ENCODE results near the gene BAIAP2L2.
"Not testable (repeated sequence)": the region's sequence is repeated elsewhere in the genome, so short reads cannot be mapped to it uniquely, and the experiment has no call there.

BAIAP2L2 gene

DNA sequence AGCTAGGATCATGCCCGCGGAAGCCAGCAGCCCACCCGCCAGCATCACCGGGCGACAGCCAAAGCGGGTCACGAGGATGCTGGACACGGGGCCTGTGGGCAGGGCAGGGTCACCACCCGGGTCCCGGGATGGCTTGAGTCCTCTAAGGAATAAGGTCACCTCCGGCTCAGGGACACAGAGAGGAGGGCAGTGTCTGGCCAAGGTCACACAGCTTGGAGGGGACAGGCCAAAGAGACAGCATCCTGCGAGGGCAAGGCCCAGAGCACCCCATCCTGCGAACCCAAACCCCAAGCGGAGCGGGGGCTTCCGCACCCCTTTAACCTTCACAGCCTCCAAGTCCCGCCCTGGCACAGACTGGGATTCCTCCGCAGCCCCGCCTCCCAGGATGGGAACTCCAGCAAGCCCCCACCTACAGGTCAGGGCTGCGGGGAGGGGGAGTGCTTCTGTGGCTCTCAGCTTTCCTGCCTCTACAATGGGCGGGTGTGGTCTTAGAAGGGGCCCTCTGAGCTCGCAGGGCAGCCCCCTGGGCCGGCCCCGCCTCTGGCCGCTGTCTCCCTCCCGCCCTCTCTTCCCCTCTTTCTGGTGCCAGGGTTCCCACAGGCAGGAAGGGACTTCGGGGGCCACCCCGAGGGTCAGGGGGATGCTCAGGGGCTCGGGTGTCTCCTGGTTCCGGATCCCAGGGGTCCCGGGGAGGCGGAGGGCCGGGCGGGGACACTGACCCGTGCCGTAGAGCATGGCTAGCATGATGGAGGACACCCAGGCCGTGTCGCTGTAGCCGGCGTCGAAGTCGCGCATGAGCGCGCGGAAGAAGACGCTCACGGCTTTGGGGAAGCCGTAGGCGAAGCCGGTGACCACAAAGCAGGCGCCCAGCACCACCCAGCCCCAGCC is 28.3 kb downstream of the BAIAP2L2 start:
- H3K27ac ChIP-seq, result no peak overlapping the region
- peaks cover 8% of the 10 kb centered on the region; the same call in 1 of the 2 replicates for H4K20me1 ChIP-seq
- peaks cover 54% of the 10 kb centered on the region for H3K4me1 ChIP-seq
- H3K36me3 ChIP-seq, result no peaks in the 10 kb centered on the region
- H3K27me3 ChIP-seq, result peaks cover 49% of the 10 kb centered on the region
- peak overlapping the region; percentile 61 for H3K4me2 ChIP-seq
- TF ChIP-seq Cebpa-rat (IDR thresholded peaks at IDR 0.05), result no peak
- H3K4me3 ChIP-seq, result peak overlapping the region; percentile 39; the same call in 1 of the 2 replicates
- no peaks in the 10 kb centered on the region for H3K9me3 ChIP-seq
- H3K9ac ChIP-seq, result no peak overlapping the region

DNA sequence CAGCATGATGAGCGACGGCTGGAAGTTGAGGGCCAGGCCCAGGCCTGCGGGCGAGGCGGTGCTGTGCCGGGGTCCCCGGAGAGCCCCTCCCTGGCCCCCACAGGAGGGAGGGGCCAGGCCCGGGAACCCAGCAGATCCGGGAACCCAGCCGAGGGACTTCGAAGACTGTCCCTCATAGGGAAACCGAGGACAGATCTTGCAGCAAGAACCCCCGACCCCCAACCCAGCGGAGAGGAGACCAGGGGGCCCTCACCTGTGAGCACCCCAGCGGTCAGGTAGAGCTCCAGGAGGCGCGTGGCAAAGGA is 28.9 kb downstream of the BAIAP2L2 start:
- peaks cover 8% of the 10 kb centered on the region; the same call in 1 of the 2 replicates for H4K20me1 ChIP-seq
- H3K9me3 ChIP-seq, result no peaks in the 10 kb centered on the region
- H3K4me3 ChIP-seq, result peak overlapping the region; percentile 39
- H3K4me1 ChIP-seq, result peaks cover 60% of the 10 kb centered on the region
- no peaks in the 10 kb centered on the region for H3K36me3 ChIP-seq
- TF ChIP-seq Cebpa-rat (IDR thresholded peaks at IDR 0.05), result no peak
- H3K9ac ChIP-seq, result no peak overlapping the region
- peaks cover 49% of the 10 kb centered on the region for H3K27me3 ChIP-seq
- H3K27ac ChIP-seq, result no peak overlapping the region
- peak overlapping the region; percentile 61 for H3K4me2 ChIP-seq

DNA sequence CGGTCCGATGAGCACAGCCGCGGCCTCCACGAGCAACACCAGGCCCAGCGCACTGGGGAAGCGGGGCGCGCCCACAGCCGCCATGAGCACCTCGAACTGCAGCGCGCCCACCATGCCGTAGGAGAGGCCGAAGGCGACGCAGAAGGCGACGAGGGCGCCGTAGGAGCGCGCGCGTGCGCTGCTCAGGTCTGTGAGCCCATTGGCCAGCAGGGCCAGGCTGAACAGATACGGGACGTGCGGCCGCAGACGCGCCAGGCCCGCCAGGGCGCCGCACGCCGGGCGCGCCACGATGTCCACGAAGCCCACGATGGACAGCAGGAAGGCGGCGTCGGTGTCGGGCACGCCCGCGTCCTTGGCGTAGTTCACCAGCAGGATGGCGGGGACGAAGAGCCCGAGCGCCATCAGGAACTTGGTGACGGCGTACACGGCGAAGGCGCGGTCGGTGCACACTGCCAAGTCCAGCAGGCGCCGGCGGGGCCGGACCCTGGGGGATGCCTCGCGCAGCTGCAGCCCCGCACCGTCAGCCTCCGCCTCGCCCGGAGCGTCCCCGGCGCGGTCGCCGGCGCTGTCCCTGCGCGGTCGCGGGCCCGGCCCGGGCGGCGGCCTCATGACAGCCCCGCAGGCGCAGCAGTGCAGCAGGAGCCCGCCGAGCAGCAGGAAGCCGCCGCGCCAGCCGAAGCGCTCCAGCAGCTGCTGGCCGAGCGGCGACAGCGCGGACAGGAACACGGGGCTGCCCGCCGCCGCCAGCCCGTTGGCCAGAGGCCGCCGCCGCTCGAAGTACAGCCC is 29.4 kb downstream of the BAIAP2L2 start:
- H3K4me3 ChIP-seq, result peak overlapping the region; percentile 39
- peaks cover 49% of the 10 kb centered on the region for H3K27me3 ChIP-seq
- H4K20me1 ChIP-seq, result peaks cover 8% of the 10 kb centered on the region; the same call in 1 of the 2 replicates
- H3K27ac ChIP-seq, result no peak overlapping the region
- peak overlapping the region; percentile 61 for H3K4me2 ChIP-seq
- TF ChIP-seq Cebpa-rat (IDR thresholded peaks at IDR 0.05), result no peak
- H3K9me3 ChIP-seq, result no peaks in the 10 kb centered on the region
- no peaks in the 10 kb centered on the region for H3K36me3 ChIP-seq
- peaks cover 65% of the 10 kb centered on the region for H3K4me1 ChIP-seq
- no peak overlapping the region for H3K9ac ChIP-seq

DNA sequence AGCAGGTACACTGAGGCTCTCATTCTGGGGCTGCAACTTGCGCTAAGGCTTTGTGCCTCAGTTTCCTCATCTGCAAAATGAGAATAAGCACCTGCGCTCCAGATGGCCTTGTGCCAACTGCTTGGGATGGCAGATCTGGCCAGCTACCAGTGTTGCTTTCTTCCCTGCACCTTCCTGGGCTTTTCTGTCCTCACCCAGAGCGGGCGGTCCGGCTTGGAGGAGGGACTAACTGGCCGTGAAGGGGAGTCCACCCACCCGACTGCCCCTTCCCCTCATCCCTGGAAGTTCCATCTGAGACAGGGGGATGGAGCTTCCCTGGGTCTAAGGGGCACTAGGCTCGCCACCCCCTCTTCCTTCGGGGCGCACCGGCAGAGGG is 30.0 kb downstream of the BAIAP2L2 start:
- Histone ChIP-seq H3K4me1 (peaks cover 71% of the 10 kb centered on the region), H3K27ac (no peak overlapping the region), H3K4me3 (no peak overlapping the region), H3K9ac (no peak overlapping the region), H3K9me3 (no peaks in the 10 kb centered on the region), H3K36me3 (no peaks in the 10 kb centered on the region), H3K27me3 (peaks cover 49% of the 10 kb centered on the region), H3K4me2 (no peak overlapping the region; the same call in 1 of the 2 replicates), H4K20me1 (peaks cover 8% of the 10 kb centered on the region; the same call in 1 of the 2 replicates)
- TF ChIP-seq Cebpa-rat (IDR thresholded peaks at IDR 0.05), result no peak

DNA sequence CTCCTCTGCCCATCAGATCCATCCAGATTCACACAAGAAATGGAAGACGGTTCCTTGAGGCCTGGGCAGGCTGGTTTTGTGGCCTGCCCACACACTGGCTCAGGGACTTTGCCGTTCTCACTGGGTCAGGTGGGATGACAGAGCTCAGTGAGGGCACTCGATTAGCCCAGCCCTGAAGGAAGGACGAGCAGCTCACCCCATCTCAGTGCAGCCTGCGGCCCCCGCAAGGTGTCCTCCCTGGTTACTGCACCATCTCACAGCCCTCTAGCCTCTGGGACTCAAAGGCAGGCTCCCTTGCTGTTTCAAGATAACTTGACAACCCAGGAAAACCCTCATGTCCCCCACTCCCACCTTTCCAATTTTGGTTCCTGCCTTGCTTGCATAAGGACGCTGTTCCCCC is 30.7 kb downstream of the BAIAP2L2 start:
- Histone ChIP-seq H3K4me1 (peaks cover 78% of the 10 kb centered on the region), H3K9me3 (no peaks in the 10 kb centered on the region), H3K4me3 (no peak overlapping the region), H4K20me1 (peaks cover 8% of the 10 kb centered on the region; the same call in 1 of the 2 replicates), H3K4me2 (0 out of 2 replicates have a peak overlapping the region, but pooled peaks have one; percentile 43), H3K27me3 (peaks cover 49% of the 10 kb centered on the region), H3K9ac (no peak overlapping the region), H3K36me3 (no peaks in the 10 kb centered on the region), H3K27ac (no peak overlapping the region)
- no peak for TF ChIP-seq Cebpa-rat (IDR thresholded peaks at IDR 0.05)

DNA sequence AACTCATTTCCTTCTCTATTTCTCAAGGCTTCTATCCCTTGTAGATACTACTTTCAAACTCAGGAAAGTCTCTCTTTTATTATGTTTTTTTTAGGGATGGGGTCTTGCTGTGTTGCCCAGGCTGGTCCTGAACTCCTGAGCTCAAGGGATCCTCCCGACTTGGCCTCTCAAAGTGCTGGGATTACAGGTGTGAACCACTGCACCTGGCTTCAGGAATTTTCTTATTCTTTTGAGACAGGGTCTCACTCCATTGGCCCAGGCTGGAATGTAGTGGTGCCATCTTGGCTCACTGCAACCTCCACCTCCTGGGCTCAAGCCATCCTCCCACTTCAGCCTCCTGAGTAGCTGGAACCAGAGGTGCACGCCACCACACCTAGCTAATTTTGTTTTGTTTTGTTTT is 31.3 kb downstream of the BAIAP2L2 start:
- not testable (repeated sequence) for H3K4me3 ChIP-seq, H3K36me3 ChIP-seq, H3K9ac ChIP-seq, H3K9me3 ChIP-seq, H4K20me1 ChIP-seq, H3K27ac ChIP-seq
- Histone ChIP-seq H3K27me3 (peaks cover 49% of the 10 kb centered on the region), H3K4me1 (peaks cover 83% of the 10 kb centered on the region), H3K4me2 (peak overlapping the region; percentile 43)

DNA sequence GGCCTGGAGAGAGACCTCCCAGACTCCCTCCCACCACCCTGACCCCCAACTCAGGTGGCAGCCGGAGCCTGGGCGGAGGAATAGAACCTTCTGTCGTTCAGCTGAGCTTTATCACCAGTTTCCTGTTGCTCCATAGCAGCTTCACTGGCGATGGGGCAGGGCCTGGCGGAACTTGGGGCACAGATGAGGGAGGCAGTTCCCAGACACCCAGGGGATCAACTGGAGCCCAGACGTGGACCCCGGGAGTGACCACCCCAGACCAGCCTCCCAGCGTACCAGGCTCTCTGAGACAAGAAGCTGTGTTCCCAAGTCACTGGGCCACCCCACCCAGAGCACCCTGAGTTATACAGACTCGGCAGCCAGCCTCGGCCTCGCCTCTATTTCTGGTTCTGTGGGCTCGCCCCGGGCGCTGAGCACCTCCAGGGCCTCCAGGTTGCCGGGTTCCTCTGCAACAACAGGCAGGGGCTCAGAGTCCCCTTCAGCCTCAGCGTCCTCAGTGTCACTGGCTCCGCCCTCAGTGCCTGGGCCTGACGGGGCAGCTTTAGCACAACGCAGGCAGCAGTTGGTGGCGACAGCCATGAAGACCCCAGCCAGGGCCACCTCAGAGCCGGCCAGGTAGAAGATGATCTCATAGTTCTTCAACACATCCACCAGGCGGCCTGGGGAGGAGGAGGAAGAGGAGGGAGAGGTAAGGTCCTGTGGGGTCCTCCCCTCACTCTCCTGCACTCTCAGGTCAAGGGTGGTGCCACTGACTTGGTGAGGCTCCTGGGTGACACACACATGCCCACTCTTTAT is 32.2 kb downstream of the BAIAP2L2 start:
- Histone ChIP-seq H3K36me3 (0 out of 2 replicates have a peak, but pooled peaks cover under 1% of the 10 kb centered on the region), H3K4me2 (peak overlapping the region; percentile 43), H3K4me1 (peaks cover 92% of the 10 kb centered on the region), H3K9me3 (no peaks in the 10 kb centered on the region), H4K20me1 (peaks cover 8% of the 10 kb centered on the region; the same call in 1 of the 2 replicates), H3K27ac (peak overlapping the region; percentile 22; the same call in 1 of the 2 replicates), H3K9ac (no peak overlapping the region), H3K4me3 (no peak overlapping the region), H3K27me3 (peaks cover 41% of the 10 kb centered on the region)
- no peak for TF ChIP-seq Cebpa-rat (IDR thresholded peaks at IDR 0.05)

DNA sequence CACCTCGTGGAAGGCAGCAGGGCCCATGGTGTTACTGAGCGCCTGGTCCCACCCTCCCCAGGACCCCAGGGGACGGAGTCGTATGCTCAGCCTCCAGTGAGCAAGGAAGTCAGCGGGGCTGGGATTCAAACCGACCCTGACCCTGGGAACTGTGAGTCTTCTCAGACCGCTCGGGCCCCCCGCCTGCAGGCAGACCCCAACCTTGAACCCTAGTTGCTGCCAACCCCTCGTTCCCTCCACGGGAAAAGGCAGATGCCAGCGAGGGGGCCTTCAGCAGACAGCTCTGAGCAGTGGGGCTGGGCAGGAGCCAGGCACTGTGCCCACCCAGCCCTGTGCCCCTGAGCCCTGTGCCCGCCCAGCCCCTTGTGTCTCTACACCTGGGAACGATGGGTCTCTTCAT is 32.9 kb downstream of the BAIAP2L2 start:
- Histone ChIP-seq H3K27me3 (peaks cover 35% of the 10 kb centered on the region), H3K36me3 (0 out of 2 replicates have a peak, but pooled peaks cover 3% of the 10 kb centered on the region), H3K4me1 (peaks cover 93% of the 10 kb centered on the region), H3K9me3 (no peaks in the 10 kb centered on the region), H4K20me1 (peaks cover 8% of the 10 kb centered on the region; the same call in 1 of the 2 replicates), H3K4me3 (no peak overlapping the region), H3K27ac (peak overlapping the region; percentile 22; the same call in 1 of the 2 replicates), H3K9ac (no peak overlapping the region), H3K4me2 (peak overlapping the region; percentile 43)
- TF ChIP-seq Cebpa-rat (IDR thresholded peaks at IDR 0.05), result no peak

DNA sequence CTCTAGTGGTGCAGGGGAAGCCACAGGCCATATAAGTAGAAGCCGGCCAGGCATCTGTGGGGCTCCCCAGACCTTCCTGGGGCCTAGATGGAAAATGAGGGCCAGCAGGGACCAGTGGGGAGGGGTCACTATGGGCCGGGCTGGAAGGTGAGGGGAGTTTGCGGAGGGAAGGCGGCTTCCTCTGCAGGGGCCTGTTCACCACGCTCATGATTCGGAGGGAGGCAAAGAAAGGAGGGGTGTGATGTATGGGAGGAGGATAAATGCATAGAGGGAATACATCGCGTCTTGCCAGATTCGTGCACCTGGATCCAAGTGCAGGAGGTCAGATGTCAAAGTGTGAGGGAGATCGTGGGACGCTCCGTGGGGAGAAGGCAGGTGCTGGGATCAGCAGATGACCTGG is 33.4 kb downstream of the BAIAP2L2 start:
- Histone ChIP-seq H3K27me3 (peaks cover 30% of the 10 kb centered on the region), H3K27ac (no peak overlapping the region), H3K4me1 (peaks cover 93% of the 10 kb centered on the region), H3K4me3 (no peak overlapping the region), H3K9me3 (no peaks in the 10 kb centered on the region), H3K4me2 (peak overlapping the region; percentile 43; the same call in 1 of the 2 replicates), H3K36me3 (0 out of 2 replicates have a peak, but pooled peaks cover 3% of the 10 kb centered on the region), H3K9ac (no peak overlapping the region), H4K20me1 (peaks cover 8% of the 10 kb centered on the region; the same call in 1 of the 2 replicates)
- no peak for TF ChIP-seq Cebpa-rat (IDR thresholded peaks at IDR 0.05)
